ENCODE data around the gene KRT33B. TPM values are rescaled to one million over a fixed set of nuclear protein-coding genes. Genes with fewer than 3 reads are reported as not detected.

KRT33B gene
- total RNA-seq, 1 experiment from 2014 or later, result not detected

- no peak for DNase-seq (ENCODE audit: unreplicated experiment)
- H3K27ac Mint-ChIP-seq (ENCODE audit: low read depth, unreplicated experiment), result no peak overlapping the region
- no peaks in the 10 kb centered on the region for H3K4me1 Mint-ChIP-seq (ENCODE audit: insufficient read depth, unreplicated experiment)
- H3K27me3 Mint-ChIP-seq (ENCODE audit: insufficient read depth, unreplicated experiment), result no peaks in the 10 kb centered on the region
- H3K36me3 Mint-ChIP-seq (ENCODE audit: insufficient read depth, unreplicated experiment), result no peaks in the 10 kb centered on the region
- no peak overlapping the region for H3K4me3 Mint-ChIP-seq (ENCODE audit: unreplicated experiment)
- POLR2A ChIA-PET, result no interaction called here
- H3K9me3 Mint-ChIP-seq (ENCODE audit: unreplicated experiment), result no peaks in the 10 kb centered on the region
- intact Hi-C loops (cut with micrococcal nuclease), result loop anchor here (10.0 kb wide), 1 partner anchor 701 kb away; no protein-coding TSS in a partner anchor
- CTCF ChIA-PET, result interaction anchor here (1.7 kb wide), 1 partner anchor 223 kb away, joined by 6 read pairs; no protein-coding TSS in a partner anchor
- TF ChIP-seq, protein P1, sequence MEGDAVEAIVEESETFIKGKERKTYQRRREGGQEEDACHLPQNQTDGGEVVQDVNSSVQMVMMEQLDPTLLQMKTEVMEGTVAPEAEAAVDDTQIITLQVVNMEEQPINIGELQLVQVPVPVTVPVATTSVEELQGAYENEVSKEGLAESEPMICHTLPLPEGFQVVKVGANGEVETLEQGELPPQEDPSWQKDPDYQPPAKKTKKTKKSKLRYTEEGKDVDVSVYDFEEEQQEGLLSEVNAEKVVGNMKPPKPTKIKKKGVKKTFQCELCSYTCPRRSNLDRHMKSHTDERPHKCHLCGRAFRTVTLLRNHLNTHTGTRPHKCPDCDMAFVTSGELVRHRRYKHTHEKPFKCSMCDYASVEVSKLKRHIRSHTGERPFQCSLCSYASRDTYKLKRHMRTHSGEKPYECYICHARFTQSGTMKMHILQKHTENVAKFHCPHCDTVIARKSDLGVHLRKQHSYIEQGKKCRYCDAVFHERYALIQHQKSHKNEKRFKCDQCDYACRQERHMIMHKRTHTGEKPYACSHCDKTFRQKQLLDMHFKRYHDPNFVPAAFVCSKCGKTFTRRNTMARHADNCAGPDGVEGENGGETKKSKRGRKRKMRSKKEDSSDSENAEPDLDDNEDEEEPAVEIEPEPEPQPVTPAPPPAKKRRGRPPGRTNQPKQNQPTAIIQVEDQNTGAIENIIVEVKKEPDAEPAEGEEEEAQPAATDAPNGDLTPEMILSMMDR (IDR thresholded peaks at IDR 0.05; ENCODE audit: unreplicated experiment), result no peak
- no TSS peak for BruUV-seq (replicated peaks)
These were observed 44.0 kb downstream of the KRT33B start for GRCh38 chr17:41325611-41326010.

DNA sequence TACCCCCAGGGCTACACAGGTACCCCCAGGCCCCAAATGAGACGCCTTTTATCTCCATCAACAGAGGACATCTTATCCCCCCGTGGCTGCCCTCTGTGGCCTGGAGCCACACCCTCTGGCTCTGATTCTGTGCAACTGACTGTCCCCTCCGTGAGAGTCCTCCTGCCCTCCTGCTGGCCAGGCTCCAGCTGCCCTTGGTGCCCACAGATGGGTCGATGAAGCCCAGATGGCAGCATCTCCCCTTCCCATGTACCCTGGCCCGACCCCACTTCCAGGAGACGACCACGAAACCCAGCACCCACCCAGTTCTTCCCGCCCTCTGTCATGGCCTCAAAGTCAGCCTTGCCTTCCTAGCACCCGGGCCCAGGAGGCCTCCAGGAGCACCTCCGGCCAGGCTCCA is 44.5 kb downstream of the KRT33B start:
- H3K4me1 Mint-ChIP-seq (ENCODE audit: insufficient read depth, unreplicated experiment), result no peaks in the 10 kb centered on the region
- no peaks in the 10 kb centered on the region for H3K27me3 Mint-ChIP-seq (ENCODE audit: insufficient read depth, unreplicated experiment)
- H3K27ac Mint-ChIP-seq (ENCODE audit: low read depth, unreplicated experiment), result no peak overlapping the region
- intact Hi-C loops (cut with micrococcal nuclease), result loop anchor here (10.0 kb wide), 1 partner anchor 700 kb away; no protein-coding TSS in a partner anchor
- DNase-seq (ENCODE audit: unreplicated experiment), result no peak
- H3K4me3 Mint-ChIP-seq (ENCODE audit: unreplicated experiment), result no peak overlapping the region
- no peaks in the 10 kb centered on the region for H3K36me3 Mint-ChIP-seq (ENCODE audit: insufficient read depth, unreplicated experiment)
- POLR2A ChIA-PET, result no interaction called here
- BruUV-seq (replicated peaks), result no TSS peak
- TF ChIP-seq, protein P1 (IDR thresholded peaks at IDR 0.05; ENCODE audit: unreplicated experiment), result no peak
- H3K9me3 Mint-ChIP-seq (ENCODE audit: unreplicated experiment), result no peaks in the 10 kb centered on the region
- CTCF ChIA-PET, result interaction anchor here (1.7 kb wide), 1 partner anchor 223 kb away, joined by 6 read pairs; no protein-coding TSS in a partner anchor

- DNase-seq (ENCODE audit: unreplicated experiment), result peak; percentile 51
- no TSS peak for BruUV-seq (replicated peaks)
- Mint-ChIP-seq H3K27me3 (ENCODE audit: insufficient read depth, unreplicated experiment) (no peaks in the 10 kb centered on the region), H3K27ac (ENCODE audit: low read depth, unreplicated experiment) (no peak overlapping the region), H3K9me3 (ENCODE audit: unreplicated experiment) (peaks cover 5% of the 10 kb centered on the region), H3K36me3 (ENCODE audit: insufficient read depth, unreplicated experiment) (no peaks in the 10 kb centered on the region), H3K4me1 (ENCODE audit: insufficient read depth, unreplicated experiment) (no peaks in the 10 kb centered on the region), H3K4me3 (ENCODE audit: unreplicated experiment) (no peak overlapping the region)
- CTCF ChIA-PET, result interaction anchor here (0.6 to 5.3 kb wide), 13 partner anchors 10 to 465 kb away, joined by 3 to 57 read pairs (median 4); partner anchors contain the start of gene KRT37
- TF ChIP-seq, protein P1 (IDR thresholded peaks at IDR 0.05; ENCODE audit: unreplicated experiment), result peak; percentile 35
- intact Hi-C loops (cut with micrococcal nuclease), result loop anchor here (1.0 to 10.0 kb wide), 3 partner anchors 172 to 700 kb away; no protein-coding TSS in a partner anchor
- POLR2A ChIA-PET, result interaction anchor here (0.7 kb wide), 1 partner anchor 415 kb away, joined by 3 read pairs; no protein-coding TSS in a partner anchor
These were observed 45.2 kb downstream of the KRT33B start for GRCh38 chr17:41324180-41325075.

Measured in MCF 10A (cell line).